H1 (cell line): ENCODE results near the gene GAS7.

ENCODE experiments used
- ATF3 ChIP-seq: IDR thresholded peaks from 2 replicates; pipeline ENCODE4 v1.6.1; 2011; ENCODE audit warnings: low read depth, mild to moderate bottlenecking, low read length; ENCODE audit not compliant: insufficient read depth
- CTCF ChIP-seq, 3 experiments: IDR thresholded peaks; 1 replicate in 2 of 3; 2 replicates in 1 of 3; pipeline versions ENCODE4 v1.5.1 to v1.6.1; 2011; ENCODE audit warnings: low read length in 3 of 3, mild to moderate bottlenecking in 3 of 3, inconsistent platforms in 2 of 3, low read depth in 1 of 3, moderate library complexity in 1 of 3; ENCODE audit not compliant: insufficient read depth in 1 of 3; ENCODE audit errors: control extremely low read depth in 1 of 3
- KDM5A ChIP-seq: fragments of 200-600 bp; IDR thresholded peaks from 2 replicates; pipeline ENCODE4 v1.7.1; 2012; ENCODE audit warnings: mild to moderate bottlenecking, low read length, inconsistent platforms, mixed read lengths
- POLR2AphosphoS5 ChIP-seq: IDR thresholded peaks from 2 replicates; pipeline ENCODE4 v1.6.1; 2011; ENCODE audit warnings: low read depth, low read length

GRCh38 chr17:10198509-10199249 is at the start of gene GAS7:
- TF ChIP-seq KDM5A (no peak), ATF3 (no peak), CTCF (IDR thresholded peaks at IDR 0.05; ENCODE audit: control extremely low read depth in 1 of 3, insufficient read depth in 1 of 3, low read depth in 1 of 3, low read length in 3 of 3) (no peak), POLR2AphosphoS5 (no peak)
